ENCODE measurements around the gene APOL3. TPM values are rescaled to one million over a fixed set of nuclear protein-coding genes. Genes with fewer than 3 reads are reported as not detected.

Gene APOL3
- total RNA-seq, 1 experiment from 2014 or later: not detected

DNA sequence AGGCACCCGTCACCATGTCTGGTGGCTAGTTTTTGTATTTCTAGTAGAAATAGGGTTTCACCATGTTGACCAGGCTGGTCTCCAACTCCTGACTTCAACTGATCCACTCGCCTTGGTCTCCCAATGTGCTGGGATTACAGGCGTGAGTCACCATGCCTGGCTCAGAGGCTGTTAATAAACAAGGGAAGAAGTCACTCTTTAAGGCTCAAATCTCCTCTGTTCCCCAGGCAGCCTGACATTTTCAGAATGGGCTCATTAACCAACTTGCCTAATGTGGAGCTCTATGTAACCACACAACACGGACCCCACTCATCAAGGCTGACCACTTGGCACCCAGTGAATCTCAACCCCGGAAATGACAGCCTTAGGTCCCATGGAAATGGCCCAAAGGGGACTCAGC, 24.1 kb downstream of the APOL3 start:
- no peaks in the 10 kb centered on the region for H4K20me1 ChIP-seq (ENCODE audit: control insufficient read depth, insufficient read depth, insufficient read length)
- peaks cover 3% of the 10 kb centered on the region; the same call in 1 of the 2 replicates for H3K27me3 ChIP-seq (ENCODE audit: insufficient read depth, low read length)
- H3K14ac ChIP-seq (ENCODE audit: insufficient read depth, low read length): no peak overlapping the region
- H2BK12ac ChIP-seq (ENCODE audit: insufficient read length, low read depth, low read length): no peak overlapping the region
- Mint-ChIP-seq H3K27ac (no peak overlapping the region), H3K27me3 (ENCODE audit: low read depth) (peaks cover 12% of the 10 kb centered on the region), H3K4me3 (no peak overlapping the region), H3K36me3 (ENCODE audit: insufficient read depth in 1 of 3, low read depth in 3 of 3) (no peaks in the 10 kb centered on the region), H3K4me1 (peaks cover 20 to 29% of the 10 kb centered on the region in 2 experiments), H3K9me3 (no peaks in the 10 kb centered on the region)
- no peak overlapping the region for H3K56ac ChIP-seq (ENCODE audit: insufficient read length, low read depth, low read length)
- no peak overlapping the region for H3K27ac ChIP-seq (ENCODE audit: insufficient read length, low read depth, low read length)
- H3K9me3 ChIP-seq (ENCODE audit: control insufficient read depth, low read depth, low read length): no peaks in the 10 kb centered on the region
- no peak overlapping the region for H3K9ac ChIP-seq (ENCODE audit: extremely low read depth, insufficient read length, low read length)
- no peak overlapping the region for H3K23ac ChIP-seq (ENCODE audit: insufficient read length, low read depth, low read length)
- no peak for DNase-seq
- H4K5ac ChIP-seq (ENCODE audit: insufficient read length, low read depth, low read length): no peak overlapping the region
- H3T11ph ChIP-seq (ENCODE audit: low read length): no peak overlapping the region
- no peak overlapping the region for H3K4me2 ChIP-seq (ENCODE audit: insufficient read depth, insufficient read length, low read length)
- H2BK20ac ChIP-seq (ENCODE audit: low read depth, low read length, poor library complexity, severe bottlenecking): no peak overlapping the region
- H2AFZ ChIP-seq (ENCODE audit: low read length): no peak overlapping the region
- H3K23me2 ChIP-seq (ENCODE audit: insufficient read length, low read depth, low read length, poor library complexity, severe bottlenecking): no peaks in the 10 kb centered on the region
- no peak overlapping the region for H3K18ac ChIP-seq (ENCODE audit: insufficient read length, low read depth, low read length)
- peaks cover 5% of the 10 kb centered on the region; the same call in 1 of the 2 replicates for H3K4me1 ChIP-seq (ENCODE audit: insufficient read depth, low read length)
- H4K91ac ChIP-seq (ENCODE audit: insufficient read length, low read depth, low read length): no peak overlapping the region
- WGBS (ENCODE audit: extremely low coverage, insufficient read length, low lambda C conversion rate): no CpG with 5 or more reads among the region's 5 CpGs
- H2BK120ac ChIP-seq (ENCODE audit: low read depth, low read length, poor library complexity, severe bottlenecking): no peak overlapping the region
- H3K79me2 ChIP-seq (ENCODE audit: insufficient read depth, low read length): no peaks in the 10 kb centered on the region
- H2BK15ac ChIP-seq (ENCODE audit: low read depth, low read length): no peak overlapping the region
- H3K4ac ChIP-seq (ENCODE audit: low read depth, low read length): no peak overlapping the region
- no peaks in the 10 kb centered on the region for H3K79me1 ChIP-seq (ENCODE audit: insufficient read depth, low read depth, low read length, poor library complexity, severe bottlenecking)
- no peak for TF ChIP-seq CTCF (conservative IDR thresholded peaks at IDR 0.05)
- no peak overlapping the region for H4K8ac ChIP-seq (replicated peaks; ENCODE audit: insufficient read length, low read depth, low read length)
- H2AK5ac ChIP-seq (ENCODE audit: insufficient read length, low read length): no peak overlapping the region
- H2BK5ac ChIP-seq (ENCODE audit: insufficient read length, low read length): no peak overlapping the region
